Stomach (tissue), 9 donors: ENCODE measurements around the gene PPP1R12B. TPM values are rescaled to one million over a fixed set of nuclear protein-coding genes. Genes with fewer than 3 reads are reported as not detected.
A peak's percentile ranks its signal among the peaks of the same experiment; 100 is the strongest.
"Not testable (repeated sequence)": the region's sequence is repeated elsewhere in the genome, so short reads cannot be mapped to it uniquely, and the experiment has no call there.

Experiments used
- DNase-seq, 2 donors: peaks; one replicate each; pipeline versions ENCODE4 v3.0.0 to v3.0.0-alpha.2; 2013 to 2019
- H3K27ac ChIP-seq, 5 donors: fragments of 200-600 bp in 4 of 5; sonication (generic) in 4 of 5; one replicate each; pipeline ENCODE4 v1.5.1; 2013 to 2019; ENCODE audit warnings: mild to moderate bottlenecking in 1 of 5, moderate library complexity in 1 of 5
- H3K27me3 ChIP-seq, 3 donors: fragments of 200-600 bp; sonication (generic); one replicate each; pipeline ENCODE4 v1.5.1; 2017 to 2019; ENCODE audit warnings: mixed run types in 1 of 3
- H3K36me3 ChIP-seq, 4 donors: fragments of 200-600 bp; sonication (generic); 1 replicate in 3 of 4; 2 replicates in 1 of 4; pipeline ENCODE4 v1.5.1; 2016 to 2019
- H3K4me1 ChIP-seq, 4 donors: fragments of 200-600 bp; sonication (generic); one replicate each; pipeline ENCODE4 v1.5.1; 2016 to 2019
- H3K4me3 ChIP-seq, 4 donors: fragments of 200-600 bp; sonication (generic) in 3 of 4; one replicate each; pipeline ENCODE4 v1.5.1; 2016 to 2019; ENCODE audit warnings: mild to moderate bottlenecking in 1 of 4
- H3K9me3 ChIP-seq, 4 donors: fragments of 200-600 bp; sonication (generic); one replicate each; pipeline ENCODE4 v1.5.1; 2016 to 2019
- EP300 ChIP-seq: sonication (generic); formaldehyde crosslinking; IDR thresholded peaks from one replicate; pipeline ENCODE4 v1.6.1; 2017; ENCODE audit warnings: antibody characterized with exemption
- POLR2A ChIP-seq, 4 donors: fragments of 450-650 bp; IDR thresholded peaks; one replicate each; pipeline ENCODE4 v1.6.1; 2016; ENCODE audit warnings: antibody characterized with exemption in 4 of 4, control low read depth in 2 of 4, mild to moderate bottlenecking in 1 of 4, moderate library complexity in 1 of 4
- POLR2AphosphoS5 ChIP-seq, 3 donors: sonication (generic); formaldehyde crosslinking; IDR thresholded peaks; one replicate each; pipeline ENCODE4 v1.6.1; 2016; ENCODE audit warnings: antibody characterized with exemption in 3 of 3
- WGBS, 5 donors: extraction: QIAGEN DNeasy Blood & Tissue Kit in 3 of 5; methylation state at CpG; one replicate each; pipeline versions ENCODE4 v1.1.5 to v1.1.7; 2013 to 2018; 5-methylcytosine and 5-hydroxymethylcytosine counted together
- intact Hi-C: fragments of 100-400 bp; cut with DNase I; formaldehyde crosslinking; loops from one replicate; pipeline ENCODE4 v1.15.1; 2023; ENCODE audit warnings: low total_unique reads
- polyA plus RNA-seq, 3 donors: library from polyadenylated mRNA; stranded (reverse); fragments of 200-250 nt; gene quantifications; one replicate each; pipeline ENCODE4 v1.2.3, GENCODE V29; 2013
- total RNA-seq, 5 donors: library from RNA; depleted of rRNA; stranded (reverse); fragments of >200 nt; gene quantifications; one replicate each; pipeline versions ENCODE4 v1.1.0 to v1.2.3, GENCODE V29; 2014 to 2016
- TF ChIP-seq, protein P1 (sequence below), 7 experiments: fragments of 450-650 bp in 4 of 7; fragments of 200-600 bp in 3 of 7; sonication (generic) in 3 of 7; IDR thresholded peaks; one replicate each; pipeline ENCODE4 v1.5.1; 2016 to 2019; ENCODE audit warnings: antibody characterized with exemption in 7 of 7, control low read depth in 2 of 7, mild to moderate bottlenecking in 1 of 7
- donor health status: healthy with polysubstance abuse.
- donor health status: Bipolar disorder and iron deficiency.
- donor health status: healthy.

Gene PPP1R12B
- total and polyA plus RNA-seq, 8 donors: 9.7 to 352 (median 96.0) TPM

DNA sequence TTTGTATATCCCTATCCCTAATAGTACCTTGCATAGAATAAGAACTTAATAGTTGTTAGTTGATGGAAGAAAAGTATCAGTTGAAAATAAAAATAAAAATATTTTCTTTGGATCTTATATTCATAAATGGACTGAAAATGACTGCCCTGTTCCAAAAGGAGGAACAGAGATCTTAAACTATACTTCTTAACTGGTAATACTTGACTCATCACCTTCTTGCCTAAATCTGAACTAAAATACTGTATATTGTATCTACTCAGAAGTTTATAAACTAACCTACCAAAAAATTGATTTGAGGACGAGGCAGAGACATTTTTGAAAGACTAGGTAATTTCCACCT lies 182.9 kb downstream of the PPP1R12B start:
- Histone ChIP-seq H3K9me3 (no peaks in the 10 kb centered on the region), H3K4me1 (peaks cover 0 to 13% (median 0%) of the 10 kb centered on the region in 4 donors), H3K36me3 (no peaks in the 10 kb centered on the region), H3K4me3 (no peak overlapping the region), H3K27me3 (no peaks in the 10 kb centered on the region), H3K27ac (peak overlapping the region in 2 of 5 donors; percentile 43 to 56)
- DNase-seq: no peak
- intact Hi-C loops: no loop called here
- TF ChIP-seq POLR2A (IDR thresholded peaks at IDR 0.05) (no peak), POLR2AphosphoS5 (IDR thresholded peaks at IDR 0.05) (no peak), EP300 (no peak)
- TF ChIP-seq, protein P1, sequence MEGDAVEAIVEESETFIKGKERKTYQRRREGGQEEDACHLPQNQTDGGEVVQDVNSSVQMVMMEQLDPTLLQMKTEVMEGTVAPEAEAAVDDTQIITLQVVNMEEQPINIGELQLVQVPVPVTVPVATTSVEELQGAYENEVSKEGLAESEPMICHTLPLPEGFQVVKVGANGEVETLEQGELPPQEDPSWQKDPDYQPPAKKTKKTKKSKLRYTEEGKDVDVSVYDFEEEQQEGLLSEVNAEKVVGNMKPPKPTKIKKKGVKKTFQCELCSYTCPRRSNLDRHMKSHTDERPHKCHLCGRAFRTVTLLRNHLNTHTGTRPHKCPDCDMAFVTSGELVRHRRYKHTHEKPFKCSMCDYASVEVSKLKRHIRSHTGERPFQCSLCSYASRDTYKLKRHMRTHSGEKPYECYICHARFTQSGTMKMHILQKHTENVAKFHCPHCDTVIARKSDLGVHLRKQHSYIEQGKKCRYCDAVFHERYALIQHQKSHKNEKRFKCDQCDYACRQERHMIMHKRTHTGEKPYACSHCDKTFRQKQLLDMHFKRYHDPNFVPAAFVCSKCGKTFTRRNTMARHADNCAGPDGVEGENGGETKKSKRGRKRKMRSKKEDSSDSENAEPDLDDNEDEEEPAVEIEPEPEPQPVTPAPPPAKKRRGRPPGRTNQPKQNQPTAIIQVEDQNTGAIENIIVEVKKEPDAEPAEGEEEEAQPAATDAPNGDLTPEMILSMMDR (IDR thresholded peaks at IDR 0.05): no peak
- WGBS, 5 donors: 69 to 86% (median 74%) methylated on average over 1 of the region's 1 CpG

DNA sequence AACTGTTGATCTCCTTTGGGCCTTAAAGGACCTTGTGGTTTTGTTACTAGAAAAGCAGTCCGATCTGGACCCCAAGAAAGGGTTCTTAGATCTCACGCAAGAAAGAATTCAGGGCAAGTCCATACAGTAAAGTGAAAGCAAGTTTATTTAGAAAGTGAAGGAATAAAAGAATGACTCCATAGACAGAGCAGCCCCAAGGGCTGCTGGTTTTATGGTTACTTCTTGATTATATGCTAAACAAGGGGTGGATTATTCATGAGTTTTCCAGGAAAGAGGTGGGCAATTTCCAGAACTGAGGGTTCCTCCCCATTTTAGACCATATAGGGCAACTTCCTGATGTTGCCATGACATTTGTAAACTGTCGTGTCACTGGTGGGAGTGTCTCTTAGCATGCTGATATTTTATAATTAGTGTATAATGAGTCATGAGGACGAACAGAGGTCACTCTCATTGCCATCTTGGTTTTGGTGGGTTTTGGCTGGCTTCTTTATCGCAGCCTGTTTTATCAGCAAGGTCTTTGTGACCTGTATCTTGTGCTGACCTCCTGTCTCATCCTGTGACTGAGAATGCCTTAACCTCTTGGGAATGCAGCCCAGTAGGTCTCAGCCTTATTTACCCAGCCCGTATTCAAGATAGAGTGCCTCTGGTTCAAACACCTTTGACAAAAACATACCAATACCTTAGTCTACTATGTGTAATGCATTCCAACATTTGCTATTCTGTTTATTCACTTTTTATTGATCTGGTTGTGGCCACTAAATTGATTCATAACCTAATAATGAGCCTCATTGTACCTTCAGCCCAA lies 183.5 kb downstream of the PPP1R12B start:
- peak in 1 of 2 donors; percentile 47 for DNase-seq
- peak overlapping the region in 2 of 5 donors; percentile 43 to 56 for H3K27ac ChIP-seq
- peaks cover 0 to 13% (median 0%) of the 10 kb centered on the region in 4 donors for H3K4me1 ChIP-seq
- intact Hi-C loops, H3K9me3 ChIP-seq, H3K36me3 ChIP-seq, H3K4me3 ChIP-seq, H3K27me3 ChIP-seq: not testable (repeated sequence)
- TF ChIP-seq POLR2AphosphoS5 (IDR thresholded peaks at IDR 0.05): peak in 1 of 3 donors; percentile 12
- WGBS, 5 donors: 64 to 72% (median 65%) methylated on average over 6 of the region's 6 CpGs

DNA sequence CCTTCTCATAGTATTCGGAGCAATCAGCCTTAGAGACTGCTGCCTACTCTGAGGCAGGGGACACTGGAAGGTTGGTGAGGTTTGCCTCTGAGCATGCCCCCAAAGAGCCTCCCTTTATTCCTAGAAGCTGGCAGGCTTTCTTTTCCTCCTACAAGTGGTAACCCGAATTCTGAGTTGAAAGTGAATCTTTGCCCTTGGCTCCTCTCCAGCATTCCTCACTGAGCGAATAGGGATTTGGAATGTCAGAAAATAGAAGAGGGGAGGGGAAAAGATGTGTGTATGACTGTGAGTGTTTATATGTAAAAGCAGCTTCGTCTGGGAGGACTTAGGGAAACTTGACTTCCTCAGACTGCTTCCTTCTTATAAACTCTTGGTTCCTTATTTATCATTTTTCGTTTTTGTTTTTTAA lies 190.7 kb downstream of the PPP1R12B start:
- H3K9me3 ChIP-seq, H3K27me3 ChIP-seq, intact Hi-C loops, H3K36me3 ChIP-seq: not testable (repeated sequence)
- TF ChIP-seq POLR2AphosphoS5 (IDR thresholded peaks at IDR 0.05): peak; percentile 38 to 78 (median 61)
- peak overlapping the region; percentile 33 to 46 (median 38) for H3K4me3 ChIP-seq
- WGBS, 5 donors: 23 to 53% (median 30%) methylated on average over 5 of the region's 5 CpGs
- DNase-seq: peak in 1 of 2 donors; percentile 86
- peaks cover 0 to 16% (median 12%) of the 10 kb centered on the region in 4 donors for H3K4me1 ChIP-seq
- peak overlapping the region; percentile 38 to 88 (median 79) for H3K27ac ChIP-seq

DNA sequence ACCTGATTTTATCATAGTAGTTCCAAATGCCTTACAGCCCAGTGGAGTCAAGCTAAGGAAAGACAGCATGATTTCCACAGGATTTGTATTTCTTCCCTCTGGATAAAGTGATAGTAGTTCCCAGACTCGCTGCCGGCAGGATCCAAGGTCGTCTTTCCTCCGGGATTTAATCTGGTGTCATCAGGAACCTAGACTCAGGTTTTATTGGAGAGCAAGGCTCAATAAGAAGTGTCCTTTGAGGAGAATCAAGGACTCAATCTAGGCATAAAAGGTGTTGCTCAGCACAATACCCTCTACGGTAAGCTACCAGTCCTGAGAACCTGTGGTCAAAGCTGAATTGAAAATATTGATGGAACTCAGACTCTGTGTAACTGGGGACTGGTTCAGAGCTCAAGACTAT lies 191.1 kb downstream of the PPP1R12B start:
- peak overlapping the region; percentile 33 to 46 (median 38) for H3K4me3 ChIP-seq
- 30 to 78% (median 53%) methylated on average over 5 of the region's 5 CpGs for WGBS, 5 donors
- intact Hi-C loops: not testable (repeated sequence)

DNA sequence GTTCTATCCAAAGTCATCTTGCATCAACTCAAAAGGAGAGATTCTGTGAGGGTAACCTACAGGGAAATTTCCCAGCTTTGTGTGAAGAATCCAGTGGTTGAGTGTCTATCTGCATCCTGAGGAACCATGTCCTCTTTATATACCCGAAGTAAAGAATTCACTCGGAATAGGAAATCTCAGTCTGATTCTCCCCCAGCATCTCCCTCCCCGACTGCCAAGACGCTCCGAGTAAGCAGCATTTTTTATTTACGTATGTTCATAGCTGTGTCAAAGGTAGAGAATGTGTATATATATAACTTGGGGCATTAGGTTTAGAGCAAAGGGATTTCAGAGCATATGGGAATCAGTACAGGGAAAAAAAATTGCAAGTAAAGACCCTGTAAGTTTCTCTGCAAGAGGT lies 191.5 kb downstream of the PPP1R12B start:
- intact Hi-C loops: no loop called here
- Histone ChIP-seq H3K27me3 (no peaks in the 10 kb centered on the region), H3K4me1 (peaks cover 0 to 16% (median 12%) of the 10 kb centered on the region in 4 donors), H3K27ac (peak overlapping the region in 4 of 5 donors; percentile 78 to 88 (median 82)), H3K9me3 (no peaks in the 10 kb centered on the region), H3K36me3 (no peaks in the 10 kb centered on the region), H3K4me3 (peak overlapping the region; percentile 33 to 46 (median 38))
- DNase-seq: peak in 1 of 2 donors; percentile 26
- TF ChIP-seq POLR2AphosphoS5 (IDR thresholded peaks at IDR 0.05): no peak
- TF ChIP-seq, protein P1 (IDR thresholded peaks at IDR 0.05): no peak
- TF ChIP-seq POLR2A (IDR thresholded peaks at IDR 0.05): no peak
- TF ChIP-seq EP300: no peak
- 62 to 80% (median 70%) methylated on average over 6 of the region's 6 CpGs for WGBS, 5 donors

More for the DNA sequence above, 191.1 kb downstream of the PPP1R12B start:
- H3K27me3 ChIP-seq, H3K9me3 ChIP-seq, H3K36me3 ChIP-seq, DNase-seq: not testable (repeated sequence)
- Histone ChIP-seq H3K4me1 (peaks cover 0 to 16% (median 12%) of the 10 kb centered on the region in 4 donors), H3K27ac (peak overlapping the region; percentile 61 to 88 (median 79))

DNA sequence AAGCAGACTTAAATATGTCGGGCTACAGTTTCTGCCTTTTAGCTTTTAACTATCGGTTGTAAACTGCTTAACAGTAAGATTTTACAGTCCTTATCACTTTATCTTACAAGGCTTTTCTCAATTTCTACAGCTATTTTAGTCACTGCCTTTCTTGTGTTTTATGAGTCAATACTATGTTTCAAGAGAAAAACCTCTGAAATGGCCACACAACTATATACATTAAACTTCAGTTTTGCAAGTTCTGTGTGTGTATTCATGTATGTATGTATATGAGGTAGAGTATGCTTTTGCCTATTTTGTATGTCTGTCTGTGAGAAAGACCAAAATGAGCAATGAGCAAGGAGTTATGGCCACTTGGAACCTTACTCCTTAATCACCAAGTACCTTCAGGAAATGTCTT lies 191.9 kb downstream of the PPP1R12B start:
- peaks cover 0 to 18% (median 12%) of the 10 kb centered on the region in 4 donors for H3K4me1 ChIP-seq
- H3K4me3 ChIP-seq: peak overlapping the region; percentile 33 to 46 (median 38)
- intact Hi-C loops: no loop called here
- peak overlapping the region in 4 of 5 donors; percentile 78 to 88 (median 82) for H3K27ac ChIP-seq
- TF ChIP-seq POLR2AphosphoS5 (IDR thresholded peaks at IDR 0.05) (no peak), POLR2A (IDR thresholded peaks at IDR 0.05) (no peak), EP300 (no peak)
- TF ChIP-seq, protein P1 (IDR thresholded peaks at IDR 0.05): no peak
- 65 to 92% (median 73%) methylated on average over 2 of the region's 2 CpGs for WGBS, 5 donors
- H3K27me3 ChIP-seq: no peaks in the 10 kb centered on the region
- H3K36me3 ChIP-seq: no peaks in the 10 kb centered on the region
- H3K9me3 ChIP-seq: no peaks in the 10 kb centered on the region
- no peak for DNase-seq

DNA sequence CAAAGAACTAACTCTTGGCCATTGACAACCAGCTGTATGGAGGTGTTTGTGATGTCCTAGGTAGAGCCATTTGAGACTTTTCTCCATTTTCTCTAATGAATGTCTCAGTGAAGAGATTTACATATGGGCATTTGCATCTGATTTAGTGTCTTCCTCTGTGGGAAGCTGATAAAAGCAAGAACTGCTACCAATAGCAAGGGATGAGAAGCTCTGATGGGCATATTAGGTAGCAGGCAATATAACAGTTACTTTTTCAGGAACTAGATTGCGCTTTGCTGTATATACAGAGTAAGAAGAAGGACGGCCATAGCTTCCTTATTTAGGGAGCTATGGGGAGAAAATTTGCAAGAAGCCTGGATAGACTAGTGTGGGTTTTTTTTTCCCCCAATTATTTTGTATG lies 192.4 kb downstream of the PPP1R12B start:
- Histone ChIP-seq H3K4me1 (peaks cover 0 to 23% (median 13%) of the 10 kb centered on the region in 4 donors), H3K4me3 (peak overlapping the region; percentile 33 to 46 (median 38)), H3K27ac (peak overlapping the region in 4 of 5 donors; percentile 78 to 88 (median 82))
- intact Hi-C loops, H3K36me3 ChIP-seq, DNase-seq, H3K9me3 ChIP-seq, H3K27me3 ChIP-seq: not testable (repeated sequence)
- 62 to 89% (median 88%) methylated on average over 2 of the region's 2 CpGs for WGBS, 5 donors
